Cerebellar nuclear complex (tissue), 1 donor: ENCODE measurements around the gene PNKP.
A peak's percentile ranks its signal among the peaks of the same experiment; 100 is the strongest.

ENCODE experiments used
- DNase-seq, 2 experiments: peaks; one replicate each; lab custom pipeline; 2025; lab: John Stamatoyannopoulos, UW

PNKP gene

DNA sequence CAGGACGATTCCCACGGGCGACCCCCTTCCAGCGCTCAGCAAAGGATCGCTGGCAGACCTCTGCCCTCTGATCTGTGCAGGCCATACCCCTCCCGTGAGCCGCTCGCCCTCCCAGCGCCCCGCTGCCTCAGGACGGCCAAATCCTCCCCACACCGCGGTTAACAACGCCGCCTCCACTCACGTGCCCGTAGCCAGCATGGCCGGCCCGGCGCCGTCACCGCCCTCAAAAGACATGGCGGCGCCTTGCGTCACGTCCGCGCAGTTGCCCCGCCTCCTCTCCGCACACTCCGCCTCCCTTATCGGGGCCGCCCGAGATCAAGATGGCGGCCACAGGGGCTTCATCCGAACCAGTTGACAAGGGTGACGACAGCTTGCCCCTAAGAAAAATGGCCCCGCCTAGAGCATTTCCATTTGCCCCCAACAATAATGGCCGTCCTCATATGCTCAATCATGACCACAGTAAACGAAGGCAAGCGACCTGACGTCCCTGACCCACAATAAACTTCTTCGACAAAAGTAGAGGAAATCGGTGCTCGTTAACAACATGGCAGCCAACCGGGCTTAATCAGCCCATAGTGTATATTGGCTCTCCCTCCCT lies 9.1 kb upstream of the PNKP start:
- DNase-seq: peak; percentile 90 to 96

DNA sequence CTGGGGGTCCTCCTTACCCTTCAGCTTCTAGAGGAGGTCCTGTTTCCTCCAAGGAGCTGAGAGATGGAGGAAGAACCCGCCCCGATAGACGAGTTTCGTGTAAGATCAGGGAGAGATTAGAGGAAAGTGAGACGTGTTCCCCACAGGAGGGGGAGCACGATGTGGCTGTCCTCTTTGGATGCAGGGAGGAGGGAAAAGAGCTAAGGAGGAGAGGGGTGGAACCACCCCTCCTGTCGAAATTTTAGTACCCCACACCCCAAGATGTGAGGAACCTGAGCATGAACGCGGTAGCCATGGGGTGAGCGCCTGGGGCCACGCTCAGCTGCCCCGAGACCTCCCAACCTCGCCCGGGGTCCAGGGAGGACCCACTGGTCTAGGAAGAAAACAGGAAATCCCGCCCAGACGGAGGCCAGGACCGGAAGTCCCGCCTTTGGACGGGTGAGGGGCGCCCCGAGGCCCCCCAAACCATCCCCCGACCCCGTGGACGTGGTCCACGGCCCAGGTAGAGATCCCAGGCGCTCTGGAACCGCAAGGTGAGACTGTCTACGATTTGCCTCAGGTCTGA lies 8.6 kb upstream of the PNKP start:
- DNase-seq: peak in 1 of 2 experiments; percentile 11

DNA sequence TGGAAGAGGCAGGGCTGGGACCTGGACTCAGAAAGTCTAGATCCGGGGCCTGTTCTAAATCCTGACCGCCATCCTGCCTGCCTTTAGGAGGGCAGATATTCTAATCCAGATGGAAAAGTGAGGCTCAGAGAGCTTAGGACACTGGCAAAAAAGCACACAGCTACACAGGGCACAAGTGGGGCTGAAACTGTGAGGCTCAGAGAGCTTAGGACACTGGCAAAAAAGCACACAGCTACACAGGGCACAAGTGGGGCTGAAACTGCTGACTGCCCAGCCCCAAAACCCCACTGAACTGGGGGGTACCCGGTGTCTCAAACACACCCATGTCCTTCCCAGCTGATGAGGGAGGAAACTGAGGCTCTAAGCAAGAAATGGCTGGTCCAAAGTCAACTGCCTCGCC lies 7.8 kb upstream of the PNKP start:
- no peak for DNase-seq

DNA sequence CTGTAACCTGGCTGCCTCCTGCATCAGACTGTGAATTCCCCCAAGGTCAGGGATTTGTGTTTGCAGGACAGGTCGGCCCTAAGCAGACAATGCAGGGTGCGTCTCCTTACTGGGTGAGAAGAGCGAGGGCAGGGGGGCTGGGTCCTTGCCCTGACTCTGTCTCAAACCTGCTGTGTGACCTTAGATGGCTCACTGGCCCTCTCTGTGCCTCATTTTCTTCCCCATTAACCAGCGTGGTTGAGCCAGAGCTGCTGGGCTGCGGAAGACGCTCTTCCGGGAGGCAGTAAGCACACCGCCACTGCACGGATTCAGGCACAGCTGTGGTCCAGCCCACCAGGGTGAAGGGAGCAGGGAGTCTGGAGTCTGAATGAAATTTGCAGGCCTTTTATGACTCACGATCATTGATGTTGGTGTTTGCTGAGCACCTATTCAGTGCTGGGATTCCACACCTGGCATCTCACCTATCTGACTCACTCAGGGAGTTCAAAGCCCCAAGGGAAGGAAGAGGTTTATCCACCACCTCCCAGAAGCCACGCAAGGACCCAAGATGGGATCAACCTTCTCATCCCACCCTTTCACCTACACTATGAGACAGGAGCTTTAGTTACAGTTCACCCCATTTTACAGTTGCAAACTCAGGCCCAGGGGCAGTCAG lies 7.3 kb upstream of the PNKP start:
- DNase-seq: no peak

DNA sequence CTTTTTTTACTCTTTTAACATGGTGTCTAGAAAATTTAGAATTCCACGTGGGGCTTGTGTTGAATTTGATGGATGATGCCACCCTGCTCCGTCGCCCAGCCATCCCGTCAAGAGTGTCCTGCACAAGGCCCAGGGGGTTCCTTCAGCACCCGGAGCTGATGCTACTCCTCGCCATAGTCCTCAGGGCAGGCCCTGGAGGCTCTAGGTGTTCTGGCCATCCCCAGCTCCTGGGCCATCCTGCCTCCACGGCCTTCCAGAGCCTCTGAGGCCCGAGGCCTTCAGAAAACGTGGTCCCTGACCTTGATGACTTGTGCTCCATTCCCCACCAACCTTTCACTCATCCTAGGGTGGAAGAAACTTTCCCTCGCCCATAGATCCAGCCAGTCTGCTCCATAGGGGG lies 6.5 kb upstream of the PNKP start:
- DNase-seq: no peak

DNA sequence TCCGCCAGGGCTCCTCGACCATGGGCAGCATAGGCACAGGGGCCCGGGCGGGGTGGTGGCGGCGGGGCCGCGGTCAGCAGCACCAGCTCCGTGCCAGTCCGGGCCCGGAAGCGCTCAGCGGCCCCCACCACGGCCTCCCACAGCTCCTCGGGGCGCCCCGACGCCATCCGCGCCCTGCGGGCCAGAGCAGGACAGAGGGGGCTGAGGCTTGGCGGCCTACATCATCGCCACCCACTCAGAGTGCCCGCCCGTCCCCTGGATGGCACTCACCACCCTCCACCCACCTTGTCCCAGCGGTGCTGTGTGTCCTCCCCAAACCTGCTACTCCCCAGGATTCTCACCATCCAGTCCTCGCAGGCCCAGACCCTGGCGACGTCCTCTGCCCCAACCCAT lies 5.7 kb upstream of the PNKP start:
- no peak for DNase-seq

DNA sequence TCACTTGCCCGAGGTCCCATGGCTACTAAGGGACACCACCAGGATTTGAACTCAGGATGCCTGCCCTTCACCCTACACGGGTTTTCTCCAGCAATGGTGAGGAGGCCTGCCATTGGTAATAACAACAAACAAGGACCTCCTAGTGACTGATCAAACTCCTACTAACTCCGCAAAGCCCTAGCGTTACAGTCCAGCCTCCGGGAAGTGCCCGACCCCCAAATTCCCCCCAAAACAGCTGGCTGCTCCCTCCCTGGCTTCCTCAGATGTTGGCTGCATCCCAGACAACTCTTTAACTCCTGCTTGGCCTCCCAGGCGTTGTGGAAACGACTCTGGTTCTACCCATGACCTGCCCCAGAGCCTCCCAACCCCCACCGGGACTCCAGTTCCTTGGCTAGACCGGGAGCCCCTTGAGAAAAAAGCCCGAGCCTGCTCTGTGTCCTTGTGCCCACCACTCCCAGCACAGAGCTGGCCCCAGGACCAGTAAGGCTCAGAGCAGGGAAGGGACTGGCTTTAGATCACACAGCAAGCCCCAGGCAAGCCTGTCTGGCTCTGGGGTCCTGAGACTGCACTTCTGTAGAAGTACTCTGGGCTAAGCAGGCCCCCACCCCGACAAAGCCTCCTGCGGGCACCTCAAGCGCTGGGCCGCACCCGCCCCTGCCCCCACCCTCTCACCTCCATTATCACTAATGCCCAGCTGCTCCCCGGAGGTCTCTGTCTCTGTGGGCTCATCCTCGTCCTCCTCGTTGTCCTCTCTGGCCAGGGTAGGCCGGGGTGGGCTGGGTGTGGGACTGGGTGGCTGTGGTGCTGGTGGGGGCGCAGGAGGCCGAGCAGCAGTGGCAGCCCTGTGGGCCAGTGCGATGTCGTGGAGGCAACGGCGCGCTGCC lies 5.1 kb upstream of the PNKP start:
- DNase-seq: no peak

DNA sequence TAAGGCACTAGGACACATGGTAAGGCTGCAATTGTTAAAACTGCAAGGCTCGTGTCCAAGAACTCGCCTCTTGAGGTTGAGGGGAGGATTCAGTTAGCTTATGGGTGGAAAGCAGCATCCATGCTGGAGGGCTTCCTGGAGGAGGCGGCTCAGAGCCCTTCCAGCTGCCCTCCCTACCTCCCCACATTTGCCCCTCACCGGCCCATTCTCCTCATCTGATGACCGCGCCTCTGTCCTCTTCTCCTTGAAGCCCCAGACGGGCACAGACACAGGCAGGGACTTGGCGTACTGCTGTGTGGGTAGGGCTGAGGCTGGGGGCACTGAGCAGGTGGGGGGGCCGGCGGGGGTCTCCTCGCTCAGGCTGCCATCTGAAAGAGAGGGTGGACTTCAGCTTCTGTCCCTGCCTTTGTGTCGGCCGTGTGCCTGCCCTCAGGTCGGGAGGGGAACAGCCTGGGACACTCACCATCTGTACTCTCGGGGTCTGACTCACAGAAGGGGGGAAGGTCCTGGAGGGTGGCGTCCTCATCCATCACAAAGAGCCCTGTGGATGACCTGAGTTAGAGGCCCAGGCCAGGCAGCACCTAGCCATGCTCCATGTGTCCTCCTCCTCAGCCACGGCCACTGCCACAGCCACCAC lies 4.1 kb upstream of the PNKP start:
- DNase-seq: no peak

DNA sequence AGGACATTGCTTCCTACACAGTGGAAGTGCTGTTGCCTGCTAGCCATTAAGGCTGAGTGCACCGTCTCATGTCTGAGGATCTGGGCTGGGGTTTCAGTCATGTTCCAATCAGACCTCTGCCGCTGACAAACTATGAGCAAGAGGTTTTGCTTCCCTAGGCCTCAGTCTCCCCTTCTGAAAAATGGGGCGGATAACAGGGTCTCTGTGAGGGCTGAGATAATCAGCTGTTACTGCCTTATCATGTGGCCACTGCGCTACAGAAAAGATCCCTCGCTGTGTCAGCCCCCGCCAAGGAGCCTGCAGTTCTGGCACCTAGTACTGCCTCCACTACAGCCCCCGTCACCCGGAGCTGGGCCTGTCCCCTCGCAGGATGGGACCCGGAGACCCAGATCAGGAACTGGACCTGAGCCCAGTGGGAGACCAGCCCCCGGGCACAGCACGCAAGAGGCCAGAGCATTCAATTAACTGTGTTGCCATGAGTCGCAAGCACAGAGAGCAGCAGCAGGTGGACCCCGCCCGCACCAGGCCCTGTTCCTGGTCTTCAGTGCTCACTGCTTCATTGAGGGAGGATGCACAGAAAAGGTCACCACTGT lies 3.0 kb upstream of the PNKP start:
- DNase-seq: no peak

DNA sequence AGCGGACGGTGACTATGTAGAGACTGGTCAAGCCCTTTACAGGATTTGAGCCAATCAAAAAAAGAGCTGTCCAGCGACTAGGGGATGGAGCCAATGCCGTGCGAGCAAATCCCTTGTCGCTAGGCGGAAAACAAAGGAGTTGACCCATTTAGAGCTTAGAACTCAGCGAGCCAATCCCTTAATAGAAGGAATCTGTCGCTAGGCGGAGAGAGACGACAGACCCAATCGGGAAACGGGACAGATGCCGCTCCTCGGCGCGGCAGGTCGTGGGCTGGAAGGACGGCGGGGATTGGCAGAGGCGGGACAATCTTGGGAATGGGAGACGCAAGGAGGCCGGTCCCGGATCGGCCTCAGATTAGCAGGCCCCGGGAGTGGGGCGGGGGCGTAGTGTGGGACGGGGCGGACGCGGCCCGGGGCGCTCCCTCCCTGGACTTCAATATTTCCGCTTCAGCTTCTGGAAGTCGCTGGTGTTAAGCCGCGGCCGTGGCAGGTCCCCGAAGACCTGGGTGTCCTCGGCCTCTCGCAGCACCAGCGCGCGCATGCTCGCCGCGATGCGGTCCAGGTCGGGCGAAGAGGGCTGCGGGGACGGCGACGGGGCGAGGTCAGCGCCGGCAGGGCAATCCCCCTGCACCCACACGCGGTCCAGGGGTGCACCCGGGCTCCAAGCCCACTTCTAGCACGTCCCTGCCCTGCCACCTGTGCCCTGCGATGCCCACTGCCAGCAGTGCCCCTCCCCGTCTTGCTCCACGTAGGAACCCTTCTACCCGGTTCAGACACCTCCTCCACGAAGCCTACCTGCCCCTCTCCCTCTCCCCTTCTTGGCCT lies 2.3 kb upstream of the PNKP start:
- DNase-seq: peak; percentile 97 to 100

DNA sequence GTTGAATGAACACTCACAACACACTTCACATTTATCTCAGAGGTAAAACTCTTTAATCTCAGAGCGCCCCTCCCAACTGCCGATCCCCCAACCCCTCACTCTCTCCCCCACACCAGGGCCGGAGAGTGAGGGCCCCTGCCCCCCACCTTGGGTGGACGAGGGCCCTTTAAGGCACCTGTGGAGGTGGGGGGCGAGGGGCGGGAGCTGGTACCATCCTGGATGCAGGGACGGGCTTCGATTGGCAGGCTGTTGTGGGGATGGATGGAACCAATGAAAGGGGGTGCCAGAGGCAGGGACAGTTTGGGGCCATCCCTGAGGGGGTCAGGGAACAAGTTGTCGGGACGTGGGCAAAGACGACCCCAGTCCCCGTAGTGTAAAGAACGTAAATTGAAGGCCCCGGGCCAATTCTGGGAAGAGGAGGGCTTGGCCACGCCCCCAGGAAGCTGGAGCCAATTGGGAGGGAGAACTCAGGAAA lies 1.7 kb upstream of the PNKP start:
- no peak for DNase-seq

DNA sequence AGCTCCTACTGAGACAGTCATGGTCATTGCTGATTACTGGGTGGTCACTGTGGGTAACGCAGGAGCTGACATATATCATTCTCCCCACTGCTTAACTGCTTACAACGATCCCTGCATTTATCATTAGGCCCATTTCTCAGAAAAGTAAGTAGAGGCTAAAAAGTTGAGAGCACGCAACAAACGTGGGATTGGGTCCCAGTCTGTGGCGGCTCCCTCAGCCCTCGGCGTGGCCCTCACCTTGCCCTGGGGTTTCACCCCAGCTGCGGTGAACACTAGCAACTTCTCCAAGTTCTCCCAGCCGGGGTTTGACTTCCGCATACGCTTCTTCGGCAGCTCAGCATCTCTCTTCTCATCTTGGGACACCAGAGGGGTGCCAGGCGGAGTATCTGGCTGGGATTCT lies 2.5 kb downstream of the PNKP start:
- DNase-seq: no peak

DNA sequence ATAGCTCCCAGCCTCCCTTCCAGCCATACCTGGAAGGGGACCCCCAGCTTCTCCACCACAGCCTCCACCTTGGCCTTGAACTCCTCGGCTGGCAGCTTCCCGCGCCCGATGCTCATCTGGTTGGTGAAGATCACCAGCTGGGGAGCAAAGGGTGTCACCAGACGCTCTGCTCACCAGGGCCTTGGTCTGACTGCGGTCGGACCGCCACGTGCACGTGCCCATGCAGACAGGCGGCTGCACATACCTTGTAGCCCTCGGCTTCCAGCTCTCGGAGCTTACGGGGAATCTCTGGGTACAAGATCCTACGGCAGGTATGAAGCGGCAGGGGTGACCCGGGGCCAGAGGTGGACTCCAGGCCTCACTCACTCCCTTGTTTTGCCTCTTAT lies 3.4 kb downstream of the PNKP start:
- no peak for DNase-seq

DNA sequence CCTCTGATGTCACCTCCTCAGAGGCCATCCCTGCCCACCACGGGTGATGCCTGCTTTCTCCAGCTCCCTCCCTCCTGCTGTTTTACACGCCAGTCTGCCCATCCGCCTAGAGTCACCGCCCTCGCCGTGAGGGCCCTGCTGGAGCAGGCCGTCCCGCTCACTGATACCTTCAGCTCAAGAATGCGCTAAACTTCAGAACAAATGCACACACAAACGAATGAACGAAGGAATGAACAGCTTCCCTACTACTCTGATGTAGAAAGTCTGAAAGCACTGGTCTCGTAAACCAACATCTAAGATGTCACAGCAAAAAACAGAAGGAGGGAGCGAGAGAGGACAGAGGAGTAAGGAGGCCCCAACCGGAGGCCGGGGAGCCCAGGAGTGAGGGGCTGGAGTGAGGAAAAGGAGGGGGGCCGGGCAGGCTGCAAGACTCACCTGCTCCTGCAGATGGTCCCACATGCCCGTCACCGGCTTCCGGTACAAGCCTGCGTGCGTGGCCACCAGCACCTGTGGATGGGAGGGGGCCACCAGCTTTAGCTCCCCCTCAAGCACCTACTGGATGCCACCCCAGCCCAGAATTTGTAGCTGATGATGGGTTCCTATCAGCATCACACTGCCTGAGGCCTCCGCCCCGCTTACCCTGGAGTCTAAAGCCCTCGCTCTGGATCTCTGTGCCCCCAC lies 4.0 kb downstream of the PNKP start:
- no peak for DNase-seq

DNA sequence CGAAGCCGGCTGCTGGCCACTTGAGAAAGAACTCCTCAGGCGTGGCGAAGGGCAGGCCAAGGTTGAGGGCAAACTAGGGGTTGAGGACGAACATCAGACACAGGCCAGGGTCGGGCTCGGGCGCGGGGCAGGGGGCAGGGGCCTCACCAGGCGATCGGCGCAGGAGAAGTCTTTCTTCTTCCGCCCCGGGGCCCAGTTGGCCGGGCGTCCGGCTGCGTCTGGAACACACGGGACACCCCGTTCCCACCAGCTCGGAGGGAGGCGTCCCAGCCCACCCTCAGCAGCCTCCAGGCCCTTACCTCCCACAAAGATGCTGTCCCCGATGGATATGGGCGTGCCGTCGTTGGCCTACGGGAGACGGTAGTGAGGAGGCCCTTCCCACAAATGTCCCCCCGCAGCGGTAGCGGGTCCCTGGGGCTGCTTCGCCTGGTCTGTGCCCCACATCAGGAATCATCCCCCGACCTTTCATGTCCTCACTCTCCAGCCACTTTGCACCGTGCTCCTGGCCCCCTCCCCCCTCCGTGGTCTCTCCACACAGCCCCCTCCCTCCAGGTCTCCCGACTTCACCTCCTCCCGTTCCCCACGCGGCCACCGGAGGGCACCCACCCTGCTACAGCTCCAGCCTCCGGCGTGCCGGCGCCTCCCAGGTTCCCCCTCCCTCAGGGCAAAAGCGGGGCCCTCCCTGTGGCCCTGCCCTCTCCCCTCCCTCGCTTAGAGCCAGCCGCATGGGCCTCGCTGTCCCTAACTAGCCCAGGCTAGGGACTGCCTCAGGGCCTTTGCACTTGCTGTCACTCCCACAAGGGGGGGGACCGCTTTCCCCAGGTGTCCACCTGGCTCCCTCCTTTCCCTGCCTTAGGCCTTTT lies 4.8 kb downstream of the PNKP start:
- DNase-seq: no peak

DNA sequence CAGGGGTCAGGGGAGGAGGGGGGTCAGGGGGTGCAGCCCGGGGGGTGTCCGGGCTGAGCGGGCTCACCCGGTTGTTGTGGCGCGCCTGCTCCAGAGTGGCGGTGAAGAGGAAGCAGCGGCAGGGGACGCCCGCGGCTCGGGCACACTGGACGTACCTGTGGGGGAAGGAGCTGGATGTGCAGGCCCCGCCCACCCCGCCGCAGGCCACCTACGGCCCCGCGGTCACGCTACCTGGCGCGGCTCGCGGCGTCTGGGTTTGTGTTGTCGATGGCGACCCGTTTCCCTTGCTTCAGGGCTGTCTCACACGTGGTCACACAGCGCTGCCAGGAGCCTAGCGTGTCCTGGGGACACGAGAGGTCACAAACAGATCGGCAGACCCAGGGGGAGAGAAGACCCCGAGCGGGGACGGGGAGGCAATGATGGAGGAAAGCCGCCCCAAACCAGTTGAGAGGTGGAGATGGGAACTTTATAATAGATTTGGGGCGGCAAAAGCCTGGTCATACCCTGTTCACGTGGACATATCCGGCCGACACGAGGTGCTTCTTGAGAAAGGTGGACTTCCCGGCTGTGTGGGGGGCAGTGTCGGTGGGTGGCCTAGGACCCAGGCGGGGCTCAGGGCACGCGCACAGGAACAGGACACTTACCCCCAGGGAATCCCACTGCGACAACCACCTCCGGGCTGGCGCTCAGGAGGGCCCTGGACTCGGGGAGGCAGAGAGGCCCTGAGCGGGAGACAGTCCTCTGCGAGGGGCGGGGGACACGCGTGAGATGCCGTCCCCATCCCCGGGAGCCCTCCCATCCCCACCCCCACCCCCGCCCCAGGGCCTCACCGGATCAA lies 5.6 kb downstream of the PNKP start:
- no peak for DNase-seq

DNA sequence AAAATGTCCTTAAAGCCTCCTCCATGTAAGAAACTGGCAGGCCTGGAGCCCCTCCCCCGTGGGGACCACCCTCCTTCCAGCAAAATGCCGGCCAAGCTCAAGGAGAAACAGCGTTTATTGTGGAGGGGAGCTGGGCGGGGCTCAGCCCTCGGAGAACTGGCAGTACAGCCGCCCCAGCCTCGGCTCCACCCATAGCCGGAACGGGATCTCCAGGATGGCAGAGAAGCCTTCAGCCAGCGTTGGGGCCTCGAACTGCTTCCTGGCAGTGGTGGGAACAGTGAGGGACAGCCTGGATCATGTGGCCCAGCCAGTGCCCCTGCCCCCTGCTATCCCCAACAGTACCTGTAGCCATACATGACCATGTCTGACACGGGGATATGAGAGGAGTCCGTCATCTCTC lies 6.3 kb downstream of the PNKP start:
- no peak for DNase-seq

DNA sequence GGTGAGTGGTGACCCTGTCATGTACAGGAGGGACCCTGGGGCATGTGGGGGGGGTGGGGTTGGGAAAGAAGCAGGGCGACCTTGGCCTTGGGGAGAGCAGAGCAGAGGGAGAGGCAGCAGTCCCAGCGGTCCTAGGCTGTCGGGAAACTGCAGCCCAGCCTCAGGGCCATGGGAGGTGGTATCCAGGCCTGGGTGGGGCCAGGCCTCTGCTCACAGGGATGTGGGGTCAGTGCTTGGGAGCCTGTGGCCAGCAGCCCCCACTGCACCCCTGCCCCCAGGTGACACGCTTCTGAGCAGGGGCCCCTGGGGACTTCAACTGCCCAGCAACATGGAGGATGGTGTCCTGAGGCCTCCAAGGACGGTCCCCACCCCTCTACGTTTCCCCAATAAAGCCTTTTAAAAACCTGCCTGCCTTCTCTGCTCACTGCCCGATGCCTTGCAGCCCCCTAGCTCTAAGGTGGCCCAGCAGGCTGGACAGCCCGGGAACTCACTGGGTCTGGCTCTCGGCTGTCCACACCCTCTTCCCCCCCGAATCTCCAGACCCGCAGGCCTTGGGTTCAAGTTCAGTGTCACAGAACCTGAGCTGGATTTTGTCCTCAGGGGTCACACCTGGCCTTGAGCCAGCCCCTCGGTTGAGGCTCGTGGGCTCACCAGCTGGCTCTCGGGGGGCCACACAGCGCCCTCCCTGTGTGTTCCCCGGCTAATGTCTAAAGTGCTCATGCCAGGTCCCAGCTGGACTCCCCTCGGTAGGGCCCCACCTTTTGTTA lies 6.9 kb downstream of the PNKP start:
- DNase-seq: no peak
